Thyroid gland (tissue), 4 donors: Measurements from ENCODE around the gene ZNF284. TPM values are rescaled to one million over a fixed set of nuclear protein-coding genes. Genes with fewer than 3 reads are reported as not detected.

Experiments used
- DNase-seq, 2 donors: peaks; one replicate each; pipeline ENCODE4 v3.0.0-alpha.2; 2019
- H3K27ac ChIP-seq, 3 donors: fragments of 200-600 bp; sonication (generic); 1 replicate in 2 of 3; 2 replicates in 1 of 3; pipeline ENCODE4 v1.5.1; 2016 to 2019; ENCODE audit warnings: mild to moderate bottlenecking in 1 of 3, moderate library complexity in 1 of 3
- H3K27me3 ChIP-seq: fragments of 200-600 bp; sonication (generic); one replicate; pipeline ENCODE4 v1.5.1; 2019
- H3K36me3 ChIP-seq, 2 donors: fragments of 200-600 bp; sonication (generic); one replicate each; pipeline ENCODE4 v1.5.1; 2016 to 2019
- H3K4me1 ChIP-seq, 2 donors: fragments of 200-600 bp; sonication (generic); one replicate each; pipeline ENCODE4 v1.5.1; 2017 to 2019
- H3K4me3 ChIP-seq, 3 donors: fragments of 200-600 bp; sonication (generic); replicated peaks in 1 of 3; 1 replicate in 2 of 3; 2 replicates in 1 of 3; pipeline ENCODE4 v1.5.1; 2016; ENCODE audit warnings: mild to moderate bottlenecking in 1 of 3
- H3K9me3 ChIP-seq: fragments of 200-600 bp; sonication (generic); one replicate; pipeline ENCODE4 v1.5.1; 2017
- CTCF ChIP-seq, 6 experiments: fragments of 200-600 bp in 3 of 6; fragments of 450-650 bp in 3 of 6; sonication (generic) in 3 of 6; IDR thresholded peaks; one replicate each; pipeline ENCODE4 v1.5.1; 2016 to 2019; ENCODE audit warnings: antibody characterized with exemption in 6 of 6, mild to moderate bottlenecking in 2 of 6, inconsistent platforms in 1 of 6, moderate library complexity in 1 of 6
- POLR2A ChIP-seq, 2 donors: fragments of 450-650 bp; IDR thresholded peaks; one replicate each; pipeline ENCODE4 v1.6.1; 2017; ENCODE audit warnings: antibody characterized with exemption in 2 of 2, mild to moderate bottlenecking in 2 of 2, moderate library complexity in 1 of 2
- WGBS, 2 donors: methylation state at CpG; one replicate each; pipeline ENCODE4 v1.1.5; 2017; 5-methylcytosine and 5-hydroxymethylcytosine counted together
- intact Hi-C: fragments of 100-400 bp; cut with DNase I; formaldehyde crosslinking; loops from one replicate; pipeline ENCODE4 v1.15.1; 2023
- total RNA-seq, 4 donors: library from RNA; depleted of rRNA; stranded (reverse); fragments of >200 nt; gene quantifications; one replicate each; pipeline ENCODE4 v1.2.3, GENCODE V29; 2016

ZNF284 gene
- total RNA-seq, 4 donors from 2014 or later = 2.6 to 4.9 (median 2.8) TPM

GRCh38 chr19:44072543-44073401, 813 bp downstream of the ZNF284 start:
- peaks cover 0 to 2% of the 10 kb centered on the region in 2 donors for H3K36me3 ChIP-seq
- H3K27ac ChIP-seq = no peak overlapping the region
- intact Hi-C loops = no loop called here
- WGBS, 2 donors = 20 to 24% methylated on average over 18 of the region's 18 CpGs
- TF ChIP-seq POLR2A (IDR thresholded peaks at IDR 0.05) = no peak
- no peak for TF ChIP-seq CTCF (IDR thresholded peaks at IDR 0.05)
- peak overlapping the region; percentile 37 to 49 (median 42) for H3K4me3 ChIP-seq
- H3K27me3 ChIP-seq = no peaks in the 10 kb centered on the region
- H3K9me3 ChIP-seq = no peaks in the 10 kb centered on the region
- peaks cover 8 to 9% of the 10 kb centered on the region in 2 donors for H3K4me1 ChIP-seq
- no peak for DNase-seq

GRCh38 chr19:44076325-44076724, 4.4 kb downstream of the ZNF284 start:
- peaks cover 0 to 7% of the 10 kb centered on the region in 2 donors for H3K36me3 ChIP-seq
- intact Hi-C loops = no loop called here
- TF ChIP-seq CTCF (IDR thresholded peaks at IDR 0.05) (no peak), POLR2A (IDR thresholded peaks at IDR 0.05) (no peak)
- H3K4me1 ChIP-seq = peaks cover 8 to 9% of the 10 kb centered on the region in 2 donors
- no peaks in the 10 kb centered on the region for H3K27me3 ChIP-seq
- H3K27ac ChIP-seq = no peak overlapping the region
- no peaks in the 10 kb centered on the region for H3K9me3 ChIP-seq
- 89 to 90% methylated on average over 2 of the region's 2 CpGs for WGBS, 2 donors
- no peak for DNase-seq
- no peak overlapping the region for H3K4me3 ChIP-seq

DNA sequence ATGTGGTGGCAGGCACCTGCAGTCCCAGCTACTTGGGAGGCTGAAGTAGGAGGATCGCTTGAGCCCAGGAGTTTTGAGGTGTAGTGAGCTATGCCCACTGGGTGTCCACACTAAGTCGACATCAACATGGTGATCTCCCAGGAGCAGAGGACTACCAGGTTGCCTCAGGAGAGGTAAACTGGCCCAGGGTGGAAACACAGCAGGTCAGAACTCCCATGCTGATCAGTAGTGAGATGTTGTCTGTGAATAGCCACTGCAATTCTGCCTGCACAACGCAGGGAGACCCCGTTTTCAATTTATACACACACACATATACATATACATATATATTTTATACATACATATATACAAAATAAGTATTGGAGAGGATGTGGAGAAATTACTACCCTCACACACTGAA, 20.1 kb downstream of the ZNF284 start:
- H3K4me3 ChIP-seq = no peak overlapping the region
- peaks cover 0 to 8% of the 10 kb centered on the region in 2 donors for H3K4me1 ChIP-seq
- no peaks in the 10 kb centered on the region for H3K9me3 ChIP-seq
- no peak overlapping the region for H3K27ac ChIP-seq
- TF ChIP-seq POLR2A (IDR thresholded peaks at IDR 0.05) (no peak), CTCF (IDR thresholded peaks at IDR 0.05) (no peak)
- WGBS, 2 donors = 53 to 57% methylated on average over 4 of the region's 4 CpGs
- H3K27me3 ChIP-seq = no peaks in the 10 kb centered on the region
- no peaks in the 10 kb centered on the region for H3K36me3 ChIP-seq
- no peak for DNase-seq
- intact Hi-C loops = loop anchor here (10.0 kb wide), 1 partner anchor 107 kb away; the partner anchor contains the start of gene ZNF155

DNA sequence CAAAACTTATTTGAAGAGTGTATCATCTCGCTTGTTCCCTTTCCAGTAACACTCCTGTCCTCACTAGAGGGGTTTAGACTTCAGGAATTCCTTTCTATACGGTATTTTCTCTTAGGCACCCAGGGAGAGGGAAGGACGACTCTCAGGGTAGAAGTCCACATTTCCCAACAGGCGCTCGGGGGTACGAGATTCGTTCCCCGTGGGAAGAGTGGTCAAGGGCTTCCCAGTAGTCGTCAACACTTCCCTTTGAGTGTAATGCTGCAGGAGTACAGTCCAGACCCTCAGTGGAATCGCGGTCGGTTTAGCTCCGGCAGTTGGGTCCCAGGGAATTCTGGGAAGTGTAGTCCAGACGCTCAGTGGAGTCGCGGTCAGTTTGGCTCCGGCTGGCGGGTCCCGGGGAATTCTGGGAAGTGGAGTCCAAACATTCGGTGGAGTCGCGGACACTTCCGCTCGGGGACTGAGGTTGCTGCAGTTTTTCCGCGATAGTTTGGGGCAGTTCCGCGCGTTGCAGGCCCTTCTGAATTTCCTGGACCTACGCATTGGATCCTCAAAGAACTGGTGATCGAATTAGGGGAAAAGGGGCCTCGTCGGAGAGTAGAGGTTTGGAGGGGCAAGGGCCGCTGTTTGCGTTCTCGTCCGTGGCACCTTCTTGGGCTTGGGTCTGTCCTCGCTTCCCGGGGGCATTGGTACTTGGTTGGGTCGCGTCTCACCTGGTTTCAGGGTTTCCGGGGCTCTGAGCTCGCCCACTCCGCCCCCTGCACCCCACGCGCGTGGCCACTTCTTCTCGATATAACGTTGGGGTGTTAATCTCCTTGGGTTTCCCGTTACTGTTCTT, 22.2 kb downstream of the ZNF284 start, which contains the start of gene ZNF224:
Gene ZNF224 (plus strand): TSS at position 431 of the 835 bp plus-strand sequence. CDS start 3,513 bp downstream, outside the sequence.
- intact Hi-C loops = loop anchor here (10.0 kb wide), 1 partner anchor 109 kb away; the partner anchor contains the start of gene ZNF155
- DNase-seq = peak; percentile 89
- peak within 1 kb of the TSS; percentile 42 to 54 (median 44) for H3K27ac ChIP-seq

More for the DNA sequence above, 22.2 kb downstream of the ZNF284 start, which contains the start of gene ZNF224:
- Histone ChIP-seq H3K9me3 (no peaks in the 10 kb centered on the region), H3K36me3 (peaks cover 10 to 11% of the 10 kb centered on the region in 2 donors), H3K4me3 (peak within 1 kb of the TSS; percentile 8 to 52 (median 49)), H3K4me1 (peaks cover 0 to 8% of the 10 kb centered on the region in 2 donors), H3K27me3 (no peaks in the 10 kb centered on the region)
- TF ChIP-seq POLR2A (IDR thresholded peaks at IDR 0.05) = peak in 1 of 2 donors; percentile 54
- TF ChIP-seq CTCF (IDR thresholded peaks at IDR 0.05) = no peak
- whole genome bisulfite sequencing, 2 donors = 0 to 1% methylated on average over 40 to 45 of the region's 50 CpGs
